ENCODE measurements around the gene AADAC. TPM values are rescaled to one million over a fixed set of nuclear protein-coding genes. Genes with fewer than 3 reads are reported as not detected.

AADAC gene
- total and polyA plus RNA-seq, 3 donors from 2014 or later: 0.25 to 0.31 TPM; not detected in 1

- H3K4me1 ChIP-seq: no peaks in the 10 kb centered on the region
- peak; percentile 73 for DNase-seq
- H3K27ac ChIP-seq: peak overlapping the region in 1 of 2 donors; percentile 28
- TF ChIP-seq POLR2A (IDR thresholded peaks at IDR 0.05) (no peak), CTCF (IDR thresholded peaks at IDR 0.05) (no peak)
- no peak overlapping the region for H3K4me3 ChIP-seq
- no peaks in the 10 kb centered on the region for H3K36me3 ChIP-seq (ENCODE audit: low read depth, missing control alignments)
- no peaks in the 10 kb centered on the region for H3K9me3 ChIP-seq
- intact Hi-C loops (cut with DNase I; ENCODE audit: low total_unique reads): no loop called here
- WGBS, 2 donors: 47 to 54% methylated on average over 3 of the region's 3 CpGs
- H3K27me3 ChIP-seq: no peaks in the 10 kb centered on the region
These were observed 2.2 kb downstream of the AADAC start for GRCh38 chr3:151816091-151816604.

GRCh38 chr3:151817473-151817872 lies 3.6 kb downstream of the AADAC start:
- intact Hi-C loops (cut with DNase I; ENCODE audit: low total_unique reads): no loop called here
- 87 to 90% methylated on average over 5 of the region's 5 CpGs for WGBS, 2 donors
- no peaks in the 10 kb centered on the region for H3K9me3 ChIP-seq
- H3K27me3 ChIP-seq: no peaks in the 10 kb centered on the region
- no peak overlapping the region for H3K27ac ChIP-seq
- TF ChIP-seq POLR2A (IDR thresholded peaks at IDR 0.05) (no peak), CTCF (IDR thresholded peaks at IDR 0.05) (no peak)
- H3K4me1 ChIP-seq: no peaks in the 10 kb centered on the region
- no peaks in the 10 kb centered on the region for H3K36me3 ChIP-seq (ENCODE audit: low read depth, missing control alignments)
- DNase-seq: no peak
- H3K4me3 ChIP-seq: no peak overlapping the region

- WGBS, 2 donors: 96% methylated on average over 4 of the region's 4 CpGs
- DNase-seq: no peak
- intact Hi-C loops (cut with DNase I; ENCODE audit: low total_unique reads): no loop called here
- no peaks in the 10 kb centered on the region for H3K4me1 ChIP-seq
- H3K4me3 ChIP-seq: no peak overlapping the region
- no peak overlapping the region for H3K27ac ChIP-seq
- no peaks in the 10 kb centered on the region for H3K27me3 ChIP-seq
- no peaks in the 10 kb centered on the region for H3K36me3 ChIP-seq (ENCODE audit: low read depth, missing control alignments)
- H3K9me3 ChIP-seq: no peaks in the 10 kb centered on the region
- no peak for TF ChIP-seq CTCF (IDR thresholded peaks at IDR 0.05)
- TF ChIP-seq POLR2A (IDR thresholded peaks at IDR 0.05): no peak
These were observed 4.4 kb downstream of the AADAC start for GRCh38 chr3:151818361-151818760.

GRCh38 chr3:151819910-151820309 lies 6.0 kb downstream of the AADAC start:
- no peaks in the 10 kb centered on the region for H3K27me3 ChIP-seq
- no peak overlapping the region for H3K27ac ChIP-seq
- no peaks in the 10 kb centered on the region for H3K36me3 ChIP-seq (ENCODE audit: low read depth, missing control alignments)
- TF ChIP-seq CTCF (IDR thresholded peaks at IDR 0.05) (no peak), POLR2A (IDR thresholded peaks at IDR 0.05) (no peak)
- intact Hi-C loops (cut with DNase I; ENCODE audit: low total_unique reads): no loop called here
- H3K4me3 ChIP-seq: no peak overlapping the region
- H3K9me3 ChIP-seq: no peaks in the 10 kb centered on the region
- no peak for DNase-seq
- H3K4me1 ChIP-seq: no peaks in the 10 kb centered on the region
- 83 to 84% methylated on average over 4 of the region's 4 CpGs for WGBS, 2 donors

GRCh38 chr3:151827816-151828215 lies 13.9 kb downstream of the AADAC start:
- no peaks in the 10 kb centered on the region for H3K9me3 ChIP-seq
- H3K4me1 ChIP-seq: no peaks in the 10 kb centered on the region
- no peak overlapping the region for H3K4me3 ChIP-seq
- DNase-seq: no peak
- TF ChIP-seq CTCF (IDR thresholded peaks at IDR 0.05) (no peak), POLR2A (IDR thresholded peaks at IDR 0.05) (no peak)
- no peak overlapping the region for H3K27ac ChIP-seq
- 90 to 96% methylated on average over 3 of the region's 3 CpGs for WGBS, 2 donors
- intact Hi-C loops (cut with DNase I; ENCODE audit: low total_unique reads): no loop called here
- H3K27me3 ChIP-seq: no peaks in the 10 kb centered on the region
- H3K36me3 ChIP-seq (ENCODE audit: low read depth, missing control alignments): no peaks in the 10 kb centered on the region

Data from testis (tissue), 3 donors.